Activated CD8-positive, alpha-beta memory T cell treated with anti-CD3 and anti-CD28 coated beads for 48 hours (primary cell): Measurements from ENCODE around the gene WIPI1.
"Not testable (repeated sequence)": the region's sequence is repeated elsewhere in the genome, so short reads cannot be mapped to it uniquely, and the experiment has no call there.

Source experiments
- DNase-seq, 3 experiments: peaks; one replicate each; pipeline ENCODE4 v3.0.0-alpha.2; 2020; ENCODE audit warnings: low read depth in 2 of 3, low spot score in 2 of 3

Gene WIPI1

GRCh38 chr17:68420065-68420464 lies 37.2 kb downstream of the WIPI1 start:
- no peak for DNase-seq

GRCh38 chr17:68418876-68419275 lies 38.4 kb downstream of the WIPI1 start:
- DNase-seq, result no peak

- DNase-seq, result no peak
Measured at GRCh38 chr17:68417317-68417716, 40.0 kb downstream of the WIPI1 start.

GRCh38 chr17:68414901-68415300 lies 42.4 kb downstream of the WIPI1 start:
- DNase-seq, result not testable (repeated sequence)

GRCh38 chr17:68413597-68414560 lies 43.4 kb downstream of the WIPI1 start:
- not testable (repeated sequence) for DNase-seq

- DNase-seq, result not testable (repeated sequence)
Measured at GRCh38 chr17:68407656-68408055, 49.6 kb downstream of the WIPI1 start.

GRCh38 chr17:68403837-68404236 lies 53.5 kb downstream of the WIPI1 start:
- not testable (repeated sequence) for DNase-seq

GRCh38 chr17:68403122-68403521 lies 54.2 kb downstream of the WIPI1 start:
- no peak for DNase-seq

GRCh38 chr17:68401288-68401687 lies 56.0 kb downstream of the WIPI1 start:
- no peak for DNase-seq

- no peak for DNase-seq
Measured at GRCh38 chr17:68400404-68400735, 56.9 kb downstream of the WIPI1 start.

- no peak for DNase-seq
Measured at GRCh38 chr17:68399638-68400403, 57.5 kb downstream of the WIPI1 start.

GRCh38 chr17:68398691-68399637 lies 58.3 kb downstream of the WIPI1 start:
- DNase-seq, result no peak

- DNase-seq, result no peak
Measured at GRCh38 chr17:68397108-68397536, 60.2 kb downstream of the WIPI1 start.

GRCh38 chr17:68396226-68397107 lies 60.8 kb downstream of the WIPI1 start:
- no peak for DNase-seq

- DNase-seq, result no peak
Measured at GRCh38 chr17:68394608-68395331, 62.5 kb downstream of the WIPI1 start.

GRCh38 chr17:68391561-68392268 lies 65.6 kb downstream of the WIPI1 start:
- DNase-seq, result no peak

GRCh38 chr17:68390888-68391545 lies 66.3 kb downstream of the WIPI1 start:
- DNase-seq, result no peak

GRCh38 chr17:68389041-68389440 lies 68.3 kb downstream of the WIPI1 start:
- DNase-seq, result no peak
